ENCODE results near the gene NAB2. TPM values are rescaled to one million over a fixed set of nuclear protein-coding genes. Genes with fewer than 3 reads are reported as not detected.
A peak's percentile ranks its signal among the peaks of the same experiment; 100 is the strongest.
"Not testable (repeated sequence)": the region's sequence is repeated elsewhere in the genome, so short reads cannot be mapped to it uniquely, and the experiment has no call there.

Gene NAB2
- total RNA-seq, 1 donor from 2014 or later, result 44.5 TPM

GRCh38 chr12:57066245-57066644, 22.7 kb upstream of the NAB2 start:
- DNase-seq, result no peak

GRCh38 chr12:57069523-57069922, 19.4 kb upstream of the NAB2 start:
- DNase-seq, result peak; percentile 90

- no peak for DNase-seq
Measured at GRCh38 chr12:57072661-57073060, 16.3 kb upstream of the NAB2 start.

GRCh38 chr12:57073566-57074450, 15.1 kb upstream of the NAB2 start:
- DNase-seq, result not testable (repeated sequence)

GRCh38 chr12:57078519-57079404, 10.2 kb upstream of the NAB2 start, which contains the start of gene NEMP1:
TSS of gene NEMP1 (minus strand) at chr12:57078791. CDS start at chr12:57078745, 46 bp downstream.
- DNase-seq, result peak; percentile 100

- DNase-seq, result no peak
Measured at GRCh38 chr12:57079821-57080220, 9.1 kb upstream of the NAB2 start.

GRCh38 chr12:57080855-57081254, 8.1 kb upstream of the NAB2 start:
- no peak for DNase-seq

- DNase-seq, result peak; percentile 90
Measured at GRCh38 chr12:57085999-57086492, 2.9 kb upstream of the NAB2 start.

- peak; percentile 93 for DNase-seq
Measured at GRCh38 chr12:57086493-57087009, 2.4 kb upstream of the NAB2 start.

- DNase-seq, result peak; percentile 93
Measured at GRCh38 chr12:57087010-57087690, 1.8 kb upstream of the NAB2 start.

GRCh38 chr12:57087691-57088353, 1.1 kb upstream of the NAB2 start:
- DNase-seq, result peak; percentile 97

- DNase-seq, result peak; percentile 83
Measured at GRCh38 chr12:57089271-57090245, 644 bp downstream of the NAB2 start.

GRCh38 chr12:57090490-57090889, 1.6 kb downstream of the NAB2 start:
- no peak for DNase-seq

GRCh38 chr12:57090924-57091637, 2.2 kb downstream of the NAB2 start:
- peak; percentile 86 for DNase-seq

- DNase-seq, result no peak
Measured at GRCh38 chr12:57091638-57092528, 3.0 kb downstream of the NAB2 start.

GRCh38 chr12:57092529-57092862, 3.6 kb downstream of the NAB2 start:
- no peak for DNase-seq

GRCh38 chr12:57092876-57093414, 4.0 kb downstream of the NAB2 start:
- DNase-seq, result no peak

All from tongue (tissue), 2 donors.